Measurements from ENCODE around the gene FCF1.
"Not testable (repeated sequence)": the region's sequence is repeated elsewhere in the genome, so short reads cannot be mapped to it uniquely, and the experiment has no call there.

Gene FCF1

GRCh38 chr14:74698465-74698864 lies 14.5 kb upstream of the FCF1 start:
- no peak for DNase-seq (ENCODE audit: low spot score)

GRCh38 chr14:74702293-74702692 lies 10.7 kb upstream of the FCF1 start:
- DNase-seq (ENCODE audit: low spot score): no peak

- DNase-seq (ENCODE audit: low spot score): no peak
Observed at GRCh38 chr14:74703043-74703442, 9.9 kb upstream of the FCF1 start.

- no peak for DNase-seq (ENCODE audit: low spot score)
Observed at GRCh38 chr14:74704656-74705055, 8.3 kb upstream of the FCF1 start.

GRCh38 chr14:74705613-74706500 lies 7.1 kb upstream of the FCF1 start:
- DNase-seq (ENCODE audit: low spot score): no peak

GRCh38 chr14:74710480-74710879 lies 2.5 kb upstream of the FCF1 start:
- DNase-seq (ENCODE audit: low spot score): no peak

GRCh38 chr14:74711651-74712050 lies 1.3 kb upstream of the FCF1 start:
- DNase-seq (ENCODE audit: low spot score): no peak

- DNase-seq (ENCODE audit: low spot score): no peak
Observed at GRCh38 chr14:74713395-74713735, 421 bp downstream of the FCF1 start.

GRCh38 chr14:74720526-74720925 lies 7.6 kb downstream of the FCF1 start:
- no peak for DNase-seq (ENCODE audit: low spot score)

GRCh38 chr14:74723134-74723533 lies 10.2 kb downstream of the FCF1 start:
- no peak for DNase-seq (ENCODE audit: low spot score)

- no peak for DNase-seq (ENCODE audit: low spot score)
Observed at GRCh38 chr14:74732387-74732786, 19.4 kb downstream of the FCF1 start.

- no peak for DNase-seq (ENCODE audit: low spot score)
Observed at GRCh38 chr14:74733221-74733620, 20.3 kb downstream of the FCF1 start.

GRCh38 chr14:74735125-74735524 lies 22.2 kb downstream of the FCF1 start:
- DNase-seq (ENCODE audit: low spot score): no peak

GRCh38 chr14:74737753-74738325 lies 24.9 kb downstream of the FCF1 start:
- DNase-seq (ENCODE audit: low spot score): no peak

- DNase-seq (ENCODE audit: low spot score): no peak
Observed at GRCh38 chr14:74739293-74740030, 26.5 kb downstream of the FCF1 start.

GRCh38 chr14:74747237-74747636 lies 34.3 kb downstream of the FCF1 start:
- no peak for DNase-seq (ENCODE audit: low spot score)

GRCh38 chr14:74754157-74754556 lies 41.2 kb downstream of the FCF1 start:
- DNase-seq (ENCODE audit: low spot score): no peak

GRCh38 chr14:74754899-74755298 lies 42.0 kb downstream of the FCF1 start:
- no peak for DNase-seq (ENCODE audit: low spot score)

GRCh38 chr14:74756326-74756725 lies 43.4 kb downstream of the FCF1 start:
- no peak for DNase-seq (ENCODE audit: low spot score)

- not testable (repeated sequence) for DNase-seq (ENCODE audit: low spot score)
Observed at GRCh38 chr14:74758505-74758904, 45.6 kb downstream of the FCF1 start.

GRCh38 chr14:74762917-74763802 lies 50.2 kb downstream of the FCF1 start, which contains the start of gene YLPM1:
Gene YLPM1, plus strand, starts transcription at chr14:74763316. Its CDS starts 174 bp downstream, at chr14:74763490.
- peak; percentile 99 for DNase-seq (ENCODE audit: low spot score)
